GM21786 (cell line): Measurements from ENCODE around the gene LYZL2.
"Not testable (repeated sequence)": the region's sequence is repeated elsewhere in the genome, so short reads cannot be mapped to it uniquely, and the experiment has no call there.

Experiments
- ATAC-seq: cut with Tn5 transposase; IDR thresholded peaks from one replicate; pipeline ENCODE4 v1.9.1; 2021; ENCODE audit not compliant: unreplicated experiment

The LYZL2 gene

GRCh38 chr10:30639946-30640786 lies 10.6 kb upstream of the LYZL2 start:
- ATAC-seq: no peak

GRCh38 chr10:30637881-30638467 lies 8.4 kb upstream of the LYZL2 start:
- no peak for ATAC-seq

- no peak for ATAC-seq
Observed at GRCh38 chr10:30631188-30631587, 1.6 kb upstream of the LYZL2 start.

GRCh38 chr10:30630571-30630970 lies 1.0 kb upstream of the LYZL2 start:
- no peak for ATAC-seq

GRCh38 chr10:30628576-30628975 lies 977 bp downstream of the LYZL2 start:
- ATAC-seq: not testable (repeated sequence)

GRCh38 chr10:30626837-30627236 lies 2.7 kb downstream of the LYZL2 start:
- not testable (repeated sequence) for ATAC-seq

GRCh38 chr10:30626196-30626595 lies 3.4 kb downstream of the LYZL2 start:
- ATAC-seq: not testable (repeated sequence)

GRCh38 chr10:30625080-30625479 lies 4.5 kb downstream of the LYZL2 start:
- ATAC-seq: no peak

- ATAC-seq: no peak
Observed at GRCh38 chr10:30619966-30620365, 9.6 kb downstream of the LYZL2 start.

GRCh38 chr10:30617070-30617469 lies 12.5 kb downstream of the LYZL2 start:
- no peak for ATAC-seq

GRCh38 chr10:30611041-30611440 lies 18.5 kb downstream of the LYZL2 start:
- not testable (repeated sequence) for ATAC-seq

- ATAC-seq: no peak
Observed at GRCh38 chr10:30607814-30608213, 21.7 kb downstream of the LYZL2 start.

- ATAC-seq: no peak
Observed at GRCh38 chr10:30606313-30606712, 23.2 kb downstream of the LYZL2 start.

GRCh38 chr10:30605341-30606121 lies 24.0 kb downstream of the LYZL2 start:
- not testable (repeated sequence) for ATAC-seq

GRCh38 chr10:30603589-30603988 lies 26.0 kb downstream of the LYZL2 start:
- ATAC-seq: no peak

GRCh38 chr10:30602747-30603146 lies 26.8 kb downstream of the LYZL2 start:
- ATAC-seq: no peak

- ATAC-seq: no peak
Observed at GRCh38 chr10:30600005-30600404, 29.5 kb downstream of the LYZL2 start.

GRCh38 chr10:30598105-30598776 lies 31.3 kb downstream of the LYZL2 start:
- no peak for ATAC-seq

- not testable (repeated sequence) for ATAC-seq
Observed at GRCh38 chr10:30597433-30597824, 32.1 kb downstream of the LYZL2 start.

GRCh38 chr10:30596493-30597432 lies 32.8 kb downstream of the LYZL2 start:
- not testable (repeated sequence) for ATAC-seq
